T47D (cell line): ENCODE data around the gene KARS1.

Source experiments
- DNase-seq, 2 experiments: peaks; one replicate each; pipeline versions ENCODE4 v3.0.0 to v3.0.0-alpha.2; 2011 to 2012; ENCODE audit warnings: low read depth in 1 of 2, low spot score in 1 of 2
- JUND ChIP-seq: IDR thresholded peaks from 2 replicates; pipeline ENCODE4 v1.6.1; 2012; ENCODE audit warnings: low read depth
- in situ Hi-C: cut with HindIII; loops from 2 replicates; pipeline ENCODE4 v1.10.0; 2016; ENCODE audit warnings: low sequenced_read_pairs, low pct_unique_long_range_greater_than_20kb

Gene KARS1

GRCh38 chr16:75647492-75648264, at the start of gene KARS1, which contains the start of gene TERF2IP:
Gene KARS1, minus strand, starts transcription at chr16:75647665. Its CDS starts 26 bp downstream, at chr16:75647639.
Gene TERF2IP, plus strand, starts transcription at chr16:75647773. Its CDS starts 110 bp downstream, at chr16:75647883.
- in situ Hi-C loops = no loop called here
- peak; percentile 88 to 94 for DNase-seq
- TF ChIP-seq JUND = no peak

GRCh38 chr16:75695708-75696107, 48.2 kb upstream of the KARS1 start:
- no peak for DNase-seq
- TF ChIP-seq JUND = no peak
- in situ Hi-C loops = no loop called here

- in situ Hi-C loops = no loop called here
- no peak for DNase-seq
- TF ChIP-seq JUND = no peak
These were observed 39.9 kb upstream of the KARS1 start for GRCh38 chr16:75687361-75687760.

- in situ Hi-C loops = no loop called here
- no peak for DNase-seq
- no peak for TF ChIP-seq JUND
These were observed 34.8 kb upstream of the KARS1 start for GRCh38 chr16:75682308-75682707.

- DNase-seq = no peak
- in situ Hi-C loops = no loop called here
- TF ChIP-seq JUND = no peak
These were observed 31.9 kb upstream of the KARS1 start for GRCh38 chr16:75679366-75679765.

- in situ Hi-C loops = no loop called here
- no peak for TF ChIP-seq JUND
- no peak for DNase-seq
These were observed 29.4 kb upstream of the KARS1 start, which contains the start of gene CPHXL2 for GRCh38 chr16:75676909-75677308. Gene CPHXL2, minus strand, starts transcription at chr16:75677009. Its CDS starts 10 bp downstream, at chr16:75676999.

GRCh38 chr16:75667503-75667902, 20.0 kb upstream of the KARS1 start:
- no peak for TF ChIP-seq JUND
- no peak for DNase-seq
- in situ Hi-C loops = no loop called here

GRCh38 chr16:75660726-75661302, 13.3 kb upstream of the KARS1 start:
- TF ChIP-seq JUND = no peak
- in situ Hi-C loops = no loop called here
- DNase-seq = no peak

GRCh38 chr16:75660321-75660720, 12.9 kb upstream of the KARS1 start:
- DNase-seq = no peak
- TF ChIP-seq JUND = no peak
- in situ Hi-C loops = no loop called here

GRCh38 chr16:75658175-75658574, 10.7 kb upstream of the KARS1 start:
- TF ChIP-seq JUND = no peak
- DNase-seq = no peak
- in situ Hi-C loops = no loop called here

GRCh38 chr16:75653922-75654321, 6.5 kb upstream of the KARS1 start:
- no peak for DNase-seq
- no peak for TF ChIP-seq JUND
- in situ Hi-C loops = no loop called here

- in situ Hi-C loops = no loop called here
These were observed 1.0 kb upstream of the KARS1 start for GRCh38 chr16:75648265-75649076.

GRCh38 chr16:75647112-75647491, 363 bp downstream of the KARS1 start:
- in situ Hi-C loops = no loop called here
- no peak for DNase-seq
- no peak for TF ChIP-seq JUND

More at GRCh38 chr16:75648265-75649076, 1.0 kb upstream of the KARS1 start:
- TF ChIP-seq JUND = no peak
- DNase-seq = peak; percentile 33 to 77
